BE2C (cell line): Measurements from ENCODE around the gene TMTC3. TPM values are rescaled to one million over a fixed set of nuclear protein-coding genes. Genes with fewer than 3 reads are reported as not detected.
A peak's percentile ranks its signal among the peaks of the same experiment; 100 is the strongest.

Source experiments
- DNase-seq: peaks from one replicate; pipeline ENCODE4 v3.0.0-alpha.2; 2020
- H3K27me3 ChIP-seq: fragments of 250-450 bp; sonication (Bioruptor Pico); 2 replicates; pipeline ENCODE4 v1.5.1; 2020; ENCODE audit warnings: mild to moderate bottlenecking
- H3K36me3 ChIP-seq: fragments of 250-450 bp; sonication (Bioruptor Pico); 2 replicates; pipeline ENCODE4 v1.5.1; 2020; ENCODE audit warnings: mild to moderate bottlenecking
- H3K4me1 ChIP-seq: fragments of 250-450 bp; sonication (Bioruptor Pico); 2 replicates; pipeline ENCODE4 v1.5.1; 2020
- H3K4me3 ChIP-seq: 2 replicates; pipeline ENCODE4 v1.5.1; 2011; ENCODE audit warnings: low read depth, low read length
- H3K9me3 ChIP-seq: fragments of 250-450 bp; sonication (Bioruptor Pico); 2 replicates; pipeline ENCODE4 v1.5.1; 2020
- CTCF ChIP-seq: IDR thresholded peaks from 2 replicates; pipeline ENCODE4 v1.5.1; 2012; ENCODE audit warnings: mild to moderate bottlenecking, low read depth, low read length
- polyA plus RNA-seq: library from polyadenylated mRNA; unstranded; fragments of >200 nt; gene quantifications from one replicate; pipeline ENCODE4 v1.2.1, GENCODE V29; 2012; ENCODE audit warnings: low read depth, missing spikeins; ENCODE audit not compliant: insufficient read length, insufficient read depth

The TMTC3 gene
- polyA plus RNA-seq = 4.3 TPM

- no peaks in the 10 kb centered on the region for H3K27me3 ChIP-seq
- no peaks in the 10 kb centered on the region for H3K9me3 ChIP-seq
- H3K36me3 ChIP-seq = no peaks in the 10 kb centered on the region
- DNase-seq = peak; percentile 95
- H3K4me1 ChIP-seq = no peaks in the 10 kb centered on the region
- H3K4me3 ChIP-seq = peak within 1 kb of the TSS; percentile 98
- TF ChIP-seq CTCF = no peak
These were observed at the start of gene TMTC3, which contains the start of gene CEP290 for GRCh38 chr12:88141774-88142609. Gene TMTC3, plus strand, starts transcription at chr12:88142307. Its CDS starts 6,009 bp downstream, at chr12:88148316. Gene CEP290, minus strand, starts transcription at chr12:88142088. Its CDS starts 781 bp downstream, at chr12:88141307.

- DNase-seq = no peak
- H3K36me3 ChIP-seq = peaks cover 4% of the 10 kb centered on the region
- TF ChIP-seq CTCF = no peak
These were observed 49.3 kb upstream of the TMTC3 start for GRCh38 chr12:88092771-88093170.

GRCh38 chr12:88093573-88093972 lies 48.5 kb upstream of the TMTC3 start:
- Histone ChIP-seq H3K4me3 (no peak overlapping the region), H3K36me3 (peaks cover 4% of the 10 kb centered on the region), H3K27me3 (no peaks in the 10 kb centered on the region), H3K9me3 (no peaks in the 10 kb centered on the region), H3K4me1 (no peaks in the 10 kb centered on the region)
- TF ChIP-seq CTCF = no peak
- DNase-seq = no peak

More at GRCh38 chr12:88092771-88093170, 49.3 kb upstream of the TMTC3 start:
- Histone ChIP-seq H3K27me3 (no peaks in the 10 kb centered on the region), H3K4me1 (no peaks in the 10 kb centered on the region), H3K4me3 (no peak overlapping the region), H3K9me3 (no peaks in the 10 kb centered on the region)

GRCh38 chr12:88108021-88108420 lies 34.1 kb upstream of the TMTC3 start:
- DNase-seq = no peak
- Histone ChIP-seq H3K36me3 (no peaks in the 10 kb centered on the region), H3K4me1 (no peaks in the 10 kb centered on the region), H3K9me3 (no peaks in the 10 kb centered on the region), H3K27me3 (no peaks in the 10 kb centered on the region), H3K4me3 (no peak overlapping the region)
- TF ChIP-seq CTCF = no peak

GRCh38 chr12:88111074-88111652 lies 30.9 kb upstream of the TMTC3 start:
- no peaks in the 10 kb centered on the region for H3K27me3 ChIP-seq
- H3K9me3 ChIP-seq = no peaks in the 10 kb centered on the region
- H3K36me3 ChIP-seq = no peaks in the 10 kb centered on the region
- no peak for DNase-seq
- no peaks in the 10 kb centered on the region for H3K4me1 ChIP-seq
- 0 out of 2 replicates have a peak overlapping the region, but pooled peaks have one; percentile 14 for H3K4me3 ChIP-seq
- peak; percentile 45 for TF ChIP-seq CTCF

- peaks cover 6% of the 10 kb centered on the region for H3K36me3 ChIP-seq
- DNase-seq = no peak
- TF ChIP-seq CTCF = no peak
These were observed 28.2 kb upstream of the TMTC3 start for GRCh38 chr12:88113871-88114270.

More at GRCh38 chr12:88113871-88114270, 28.2 kb upstream of the TMTC3 start:
- Histone ChIP-seq H3K27me3 (no peaks in the 10 kb centered on the region), H3K4me3 (no peak overlapping the region), H3K4me1 (no peaks in the 10 kb centered on the region), H3K9me3 (no peaks in the 10 kb centered on the region)
